ENCODE data around the gene NBEA.
"Not testable (repeated sequence)": the region's sequence is repeated elsewhere in the genome, so short reads cannot be mapped to it uniquely, and the experiment has no call there.

Gene NBEA

GRCh38 chr13:35086667-35087066 lies 144.6 kb downstream of the NBEA start:
- no peak for FAIRE-seq
- no peak for TF ChIP-seq POLR2A (IDR thresholded peaks at IDR 0.05; ENCODE audit: low read depth, low read length)
- DNase-seq (ENCODE audit: insufficient read length, low spot score), result no peak

GRCh38 chr13:35092251-35092650 lies 150.2 kb downstream of the NBEA start:
- no peak for FAIRE-seq
- no peak for TF ChIP-seq POLR2A (IDR thresholded peaks at IDR 0.05; ENCODE audit: low read depth, low read length)
- DNase-seq (ENCODE audit: insufficient read length, low spot score), result no peak

DNA sequence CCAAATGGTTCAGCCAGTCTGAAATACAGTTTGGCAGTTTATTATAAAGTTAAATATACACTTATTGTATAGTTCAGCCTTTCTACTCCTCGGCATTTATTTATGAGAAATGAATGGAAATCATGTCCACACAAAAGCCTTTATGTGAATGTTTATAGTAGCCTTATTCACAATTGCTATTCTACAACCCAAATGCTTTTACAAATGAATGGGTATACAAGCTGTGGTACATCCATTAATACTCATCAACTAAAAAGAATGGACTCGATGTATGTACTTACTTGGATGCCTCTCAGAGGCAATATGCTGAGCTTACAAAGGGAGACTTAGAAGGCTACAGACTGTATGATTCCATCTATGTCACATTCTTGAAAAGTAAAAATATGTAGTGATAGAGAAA lies 150.7 kb downstream of the NBEA start:
- DNase-seq (ENCODE audit: insufficient read length, low spot score), result no peak
- FAIRE-seq, result no peak
- TF ChIP-seq POLR2A (IDR thresholded peaks at IDR 0.05; ENCODE audit: low read depth, low read length), result no peak

DNA sequence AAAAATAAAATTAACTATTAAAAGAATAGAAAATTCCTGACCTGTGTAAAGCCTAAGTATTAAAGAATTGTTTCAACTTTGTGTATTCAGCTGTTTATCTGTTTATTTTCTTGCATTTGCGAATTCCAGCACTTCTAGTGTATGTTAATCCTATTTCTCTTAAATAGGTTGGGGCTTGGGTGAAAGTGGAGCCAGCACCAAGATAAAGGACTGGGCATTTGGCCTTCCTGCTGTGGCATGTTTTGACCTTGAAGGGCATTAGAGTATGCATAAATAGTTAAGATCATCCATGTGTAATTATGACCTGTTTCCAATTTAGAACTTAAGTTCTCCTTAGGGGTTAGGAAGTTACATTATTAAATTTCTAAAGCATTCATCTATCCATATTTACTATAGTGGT lies 151.3 kb downstream of the NBEA start:
- FAIRE-seq (no peak), DNase-seq (ENCODE audit: insufficient read length, low spot score) (no peak)
- no peak for TF ChIP-seq POLR2A (IDR thresholded peaks at IDR 0.05; ENCODE audit: low read depth, low read length)

- FAIRE-seq; DNase-seq (ENCODE audit: insufficient read length, low spot score): not testable (repeated sequence)
These were observed 164.7 kb downstream of the NBEA start for GRCh38 chr13:35106771-35107170.

DNA sequence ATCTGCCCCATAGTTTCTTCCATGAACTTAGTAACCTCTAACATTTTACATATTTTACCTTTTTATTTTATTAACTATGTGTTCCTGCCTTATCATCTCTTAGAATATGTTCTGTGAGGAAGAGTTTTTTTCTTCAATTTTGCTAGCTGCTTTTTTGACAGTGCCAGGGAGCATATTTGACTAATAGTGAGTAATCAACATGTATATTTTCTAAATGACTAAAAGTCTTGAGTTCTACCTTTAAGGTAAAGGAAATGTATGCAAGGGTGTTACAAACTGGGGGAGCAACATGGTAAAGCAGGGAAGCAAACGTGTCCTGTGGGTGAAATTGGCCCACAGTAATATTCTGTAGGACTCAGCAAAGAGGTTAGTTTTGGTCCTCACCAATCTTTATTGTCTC lies 165.5 kb downstream of the NBEA start:
- no peak for TF ChIP-seq POLR2A (IDR thresholded peaks at IDR 0.05; ENCODE audit: low read depth, low read length)
- no peak for DNase-seq (ENCODE audit: insufficient read length, low spot score)
- no peak for FAIRE-seq

GRCh38 chr13:35113612-35114011 lies 171.5 kb downstream of the NBEA start:
- FAIRE-seq; DNase-seq (ENCODE audit: insufficient read length, low spot score): not testable (repeated sequence)

GRCh38 chr13:35127466-35127865 lies 185.4 kb downstream of the NBEA start:
- TF ChIP-seq POLR2A (IDR thresholded peaks at IDR 0.05; ENCODE audit: low read depth, low read length), result no peak
- DNase-seq (ENCODE audit: insufficient read length, low spot score), result no peak
- FAIRE-seq, result no peak

GRCh38 chr13:35129500-35129899 lies 187.4 kb downstream of the NBEA start:
- no peak for DNase-seq (ENCODE audit: insufficient read length, low spot score)
- no peak for FAIRE-seq
- no peak for TF ChIP-seq POLR2A (IDR thresholded peaks at IDR 0.05; ENCODE audit: low read depth, low read length)

GRCh38 chr13:35131471-35131870 lies 189.4 kb downstream of the NBEA start:
- TF ChIP-seq POLR2A (IDR thresholded peaks at IDR 0.05; ENCODE audit: low read depth, low read length), result no peak
- FAIRE-seq (no peak), DNase-seq (ENCODE audit: insufficient read length, low spot score) (no peak)

GRCh38 chr13:35136585-35136984 lies 194.5 kb downstream of the NBEA start:
- TF ChIP-seq POLR2A (IDR thresholded peaks at IDR 0.05; ENCODE audit: low read depth, low read length), result no peak
- DNase-seq (ENCODE audit: insufficient read length, low spot score) (no peak), FAIRE-seq (no peak)

DNA sequence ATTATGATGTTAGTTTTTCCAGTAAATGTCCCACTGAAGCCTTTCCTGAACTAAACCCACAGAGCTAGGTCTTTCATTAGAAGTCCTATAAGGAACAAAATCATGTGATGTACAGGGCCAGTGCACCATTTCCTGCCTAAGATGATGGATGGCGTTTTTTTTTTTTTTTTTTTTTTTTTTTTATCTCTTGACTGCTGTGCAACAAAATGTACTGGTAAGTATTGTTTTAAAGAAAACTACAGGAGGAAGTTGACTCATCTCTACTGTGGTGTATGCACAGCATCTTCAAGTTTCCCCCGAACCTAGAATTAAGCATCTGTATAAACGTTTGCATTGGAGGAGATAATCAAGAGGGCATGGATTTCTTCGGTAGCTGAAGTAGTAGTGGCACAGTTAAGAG lies 197.5 kb downstream of the NBEA start:
- DNase-seq (ENCODE audit: insufficient read length, low spot score) (no peak), FAIRE-seq (no peak)
- TF ChIP-seq POLR2A (IDR thresholded peaks at IDR 0.05; ENCODE audit: low read depth, low read length), result no peak

DNA sequence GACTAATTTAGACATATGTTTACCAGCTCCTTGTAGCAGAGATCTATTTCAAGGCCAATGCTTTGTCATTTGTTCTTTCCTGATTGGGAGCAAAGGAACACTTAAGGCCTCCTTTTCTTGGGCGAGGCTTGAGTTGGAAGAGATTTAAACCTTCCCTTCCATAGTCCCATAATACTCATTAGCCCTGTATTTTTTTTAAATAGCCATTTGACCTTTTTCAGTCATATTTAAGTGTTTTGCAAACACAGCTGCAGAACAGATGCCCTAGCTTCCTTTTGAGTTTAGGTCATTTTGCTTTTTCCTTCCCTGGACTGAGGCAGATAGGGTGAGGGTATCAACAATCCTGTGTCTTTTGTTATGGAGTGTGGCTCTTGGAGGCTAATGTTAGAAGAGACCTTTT lies 198.3 kb downstream of the NBEA start:
- no peak for TF ChIP-seq POLR2A (IDR thresholded peaks at IDR 0.05; ENCODE audit: low read depth, low read length)
- FAIRE-seq, result no peak
- DNase-seq (ENCODE audit: insufficient read length, low spot score), result no peak

GRCh38 chr13:35140831-35141230 lies 198.8 kb downstream of the NBEA start:
- FAIRE-seq (no peak), DNase-seq (ENCODE audit: insufficient read length, low spot score) (no peak)
- TF ChIP-seq POLR2A (IDR thresholded peaks at IDR 0.05; ENCODE audit: low read depth, low read length), result no peak

DNA sequence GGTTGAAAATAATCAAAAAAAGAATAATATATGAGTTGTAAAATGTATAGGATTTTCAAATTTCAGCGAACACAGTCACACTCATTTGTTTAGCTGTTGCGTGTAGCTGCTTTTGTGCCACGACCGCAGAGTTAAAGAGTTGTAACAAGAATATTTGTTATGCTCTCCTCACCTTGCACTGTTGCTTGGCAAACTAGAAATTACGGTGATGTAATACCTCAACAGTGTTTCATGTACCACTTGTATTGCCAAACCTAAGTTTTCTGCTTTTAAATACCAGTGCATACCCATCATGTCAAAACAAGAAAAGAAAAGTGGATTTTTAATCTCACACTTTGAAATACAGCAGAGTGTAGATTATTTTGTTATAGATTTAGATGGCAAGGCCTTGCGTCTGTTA lies 201.1 kb downstream of the NBEA start:
- no peak for TF ChIP-seq POLR2A (IDR thresholded peaks at IDR 0.05; ENCODE audit: low read depth, low read length)
- FAIRE-seq, result no peak
- DNase-seq (ENCODE audit: insufficient read length, low spot score), result no peak

GRCh38 chr13:35144166-35144890 lies 202.3 kb downstream of the NBEA start:
- FAIRE-seq (no peak), DNase-seq (ENCODE audit: insufficient read length, low spot score) (no peak)
- no peak for TF ChIP-seq POLR2A (IDR thresholded peaks at IDR 0.05; ENCODE audit: low read depth, low read length)

All from H54 (cell line).